ENCODE measurements around the gene ZNF35.

ZNF35 gene

GRCh38 chr3:44648564-44649229, at the start of gene ZNF35:
ZNF35 (plus strand) TSS chr3:44648732; CDS start chr3:44651068, 2,336 bp downstream.
- Histone ChIP-seq H3K27ac (ENCODE audit: low read length) (peak within 1 kb of the TSS; percentile 63), H3K9me3 (ENCODE audit: control insufficient read depth in 2 of 2, low read length in 2 of 2) (peaks cover 0 to under 1% of the 10 kb centered on the region in 2 donors), H3K27me3 (ENCODE audit: control insufficient read depth in 1 of 2, insufficient read depth in 2 of 2, low read length in 2 of 2) (no peaks in the 10 kb centered on the region), H3K4me1 (ENCODE audit: control insufficient read depth, insufficient read depth, low read length) (no peaks in the 10 kb centered on the region), H3K36me3 (ENCODE audit: control insufficient read depth in 2 of 2, insufficient read depth in 2 of 2, low read length in 2 of 2) (peaks cover 17 to 21% of the 10 kb centered on the region in 2 donors), H3K9ac (ENCODE audit: low read length in 2 of 2) (peak within 1 kb of the TSS; percentile 87 to 91), H3K4me3 (ENCODE audit: low read length in 2 of 2) (peak within 1 kb of the TSS; percentile 87 to 89)

GRCh38 chr3:44601749-44602148, 46.8 kb upstream of the ZNF35 start:
- Histone ChIP-seq H3K4me3 (ENCODE audit: low read length in 2 of 2) (no peak overlapping the region), H3K9ac (ENCODE audit: low read length in 2 of 2) (no peak overlapping the region), H3K4me1 (ENCODE audit: control insufficient read depth, insufficient read depth, low read length) (no peaks in the 10 kb centered on the region), H3K27ac (ENCODE audit: low read length) (no peak overlapping the region), H3K36me3 (ENCODE audit: control insufficient read depth in 2 of 2, insufficient read depth in 2 of 2, low read length in 2 of 2) (peaks cover 2 to 10% of the 10 kb centered on the region in 2 donors), H3K27me3 (ENCODE audit: control insufficient read depth in 1 of 2, insufficient read depth in 2 of 2, low read length in 2 of 2) (no peaks in the 10 kb centered on the region), H3K9me3 (ENCODE audit: control insufficient read depth in 2 of 2, low read length in 2 of 2) (peaks cover 0 to 6% of the 10 kb centered on the region in 2 donors)

DNA sequence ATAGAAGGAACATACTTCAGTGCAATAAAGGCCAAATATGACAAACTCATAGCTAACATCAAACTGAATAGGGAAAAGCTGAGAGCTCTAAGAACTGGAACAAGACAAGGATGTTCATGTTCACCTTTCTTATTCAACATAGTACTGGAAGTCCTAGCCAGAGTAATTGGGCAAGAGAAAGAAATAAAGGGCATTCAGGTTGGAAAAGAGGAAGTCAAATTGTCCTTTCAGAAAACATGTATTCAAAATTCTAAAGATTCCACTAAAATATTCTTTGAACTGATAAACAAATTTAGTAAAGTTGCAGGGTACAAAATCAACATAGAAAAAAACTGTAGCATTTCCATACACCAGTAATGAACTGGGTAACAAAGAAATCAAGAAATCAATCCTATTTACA, 35.9 kb upstream of the ZNF35 start:
- no peak overlapping the region for H3K4me3 ChIP-seq (ENCODE audit: low read length in 2 of 2)
- H3K27me3 ChIP-seq (ENCODE audit: control insufficient read depth in 1 of 2, insufficient read depth in 2 of 2, low read length in 2 of 2) = no peaks in the 10 kb centered on the region
- H3K4me1 ChIP-seq (ENCODE audit: control insufficient read depth, insufficient read depth, low read length) = no peaks in the 10 kb centered on the region
- no peaks in the 10 kb centered on the region for H3K9me3 ChIP-seq (ENCODE audit: control insufficient read depth in 2 of 2, low read length in 2 of 2)
- no peak overlapping the region for H3K9ac ChIP-seq (ENCODE audit: low read length in 2 of 2)
- no peaks in the 10 kb centered on the region for H3K36me3 ChIP-seq (ENCODE audit: control insufficient read depth in 2 of 2, insufficient read depth in 2 of 2, low read length in 2 of 2)
- H3K27ac ChIP-seq (ENCODE audit: low read length) = no peak overlapping the region

DNA sequence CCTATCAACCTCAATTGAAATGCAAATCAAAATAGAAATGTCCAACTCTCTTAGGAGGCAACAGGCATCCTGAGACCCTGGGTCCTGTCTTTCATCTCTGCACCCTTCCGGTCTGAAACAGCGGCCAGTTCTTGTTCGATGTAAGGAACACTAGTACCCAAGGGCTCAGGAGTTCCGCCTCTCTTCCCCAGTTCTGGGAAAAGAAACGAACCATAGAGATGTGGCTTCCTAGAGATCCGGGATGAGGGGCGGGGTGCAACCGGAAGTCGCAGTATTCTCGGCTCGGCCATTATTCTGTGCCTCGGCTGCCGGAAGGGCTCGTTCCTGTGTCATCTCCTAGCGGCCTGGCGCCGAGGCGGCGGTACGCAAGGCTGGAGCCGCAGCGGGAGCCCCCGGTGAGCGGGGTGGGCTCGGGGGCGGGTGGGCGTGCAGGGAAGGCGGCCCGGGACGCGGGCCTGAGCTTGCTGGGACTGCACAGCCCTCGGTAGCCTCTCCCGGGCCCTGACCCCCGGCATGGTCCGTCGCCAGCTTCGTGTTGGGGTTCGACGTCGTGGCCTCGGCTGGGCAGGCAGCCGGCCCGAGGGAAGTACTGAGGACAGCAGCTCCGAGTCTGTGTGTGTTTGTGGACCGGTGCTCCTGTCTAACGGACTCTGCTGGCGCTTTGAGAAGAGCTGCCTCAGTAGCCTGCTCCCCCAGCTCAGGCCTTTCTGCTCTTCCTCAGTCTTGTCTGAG, 23.6 kb upstream of the ZNF35 start, which contains the start of gene ZNF197:
Gene ZNF197, plus strand, starts transcription at position 288 of the 732 bp plus-strand sequence. CDS start 4,119 bp downstream, outside the sequence.
- Histone ChIP-seq H3K36me3 (ENCODE audit: control insufficient read depth in 2 of 2, insufficient read depth in 2 of 2, low read length in 2 of 2) (no peaks in the 10 kb centered on the region), H3K27ac (ENCODE audit: low read length) (peak within 1 kb of the TSS; percentile 72), H3K4me3 (ENCODE audit: low read length in 2 of 2) (peak within 1 kb of the TSS; percentile 61 to 92), H3K4me1 (ENCODE audit: control insufficient read depth, insufficient read depth, low read length) (peaks cover 7% of the 10 kb centered on the region), H3K27me3 (ENCODE audit: control insufficient read depth in 1 of 2, insufficient read depth in 2 of 2, low read length in 2 of 2) (no peaks in the 10 kb centered on the region), H3K9me3 (ENCODE audit: control insufficient read depth in 2 of 2, low read length in 2 of 2) (no peaks in the 10 kb centered on the region), H3K9ac (ENCODE audit: low read length in 2 of 2) (peak within 1 kb of the TSS; percentile 75 to 91)

DNA sequence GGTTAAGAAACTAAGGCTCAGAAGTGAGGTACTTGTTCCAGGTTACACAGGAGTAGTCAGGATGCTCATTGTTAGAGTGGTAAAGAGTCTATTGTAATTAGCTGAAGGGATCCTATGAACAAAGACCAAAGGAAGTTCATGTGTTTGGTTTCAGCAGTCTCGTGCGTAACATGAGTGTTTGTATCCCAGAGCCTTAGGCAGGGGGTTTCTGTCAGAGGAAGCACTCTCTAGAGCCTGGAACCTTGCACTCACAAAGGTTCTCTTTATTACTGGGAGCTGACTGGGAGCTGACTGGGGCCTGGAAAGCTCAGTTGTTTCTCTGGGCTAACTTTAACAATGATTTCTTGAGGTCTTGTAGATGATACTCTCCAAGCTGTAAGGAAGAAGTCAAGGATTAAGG, 19.8 kb upstream of the ZNF35 start:
- peaks cover 16% of the 10 kb centered on the region in 2 donors for H3K36me3 ChIP-seq (ENCODE audit: control insufficient read depth in 2 of 2, insufficient read depth in 2 of 2, low read length in 2 of 2)
- no peaks in the 10 kb centered on the region for H3K27me3 ChIP-seq (ENCODE audit: control insufficient read depth in 1 of 2, insufficient read depth in 2 of 2, low read length in 2 of 2)
- H3K9me3 ChIP-seq (ENCODE audit: control insufficient read depth in 2 of 2, low read length in 2 of 2) = no peaks in the 10 kb centered on the region
- H3K4me3 ChIP-seq (ENCODE audit: low read length in 2 of 2) = no peak overlapping the region
- no peak overlapping the region for H3K27ac ChIP-seq (ENCODE audit: low read length)
- peaks cover 7% of the 10 kb centered on the region for H3K4me1 ChIP-seq (ENCODE audit: control insufficient read depth, insufficient read depth, low read length)
- H3K9ac ChIP-seq (ENCODE audit: low read length in 2 of 2) = no peak overlapping the region

DNA sequence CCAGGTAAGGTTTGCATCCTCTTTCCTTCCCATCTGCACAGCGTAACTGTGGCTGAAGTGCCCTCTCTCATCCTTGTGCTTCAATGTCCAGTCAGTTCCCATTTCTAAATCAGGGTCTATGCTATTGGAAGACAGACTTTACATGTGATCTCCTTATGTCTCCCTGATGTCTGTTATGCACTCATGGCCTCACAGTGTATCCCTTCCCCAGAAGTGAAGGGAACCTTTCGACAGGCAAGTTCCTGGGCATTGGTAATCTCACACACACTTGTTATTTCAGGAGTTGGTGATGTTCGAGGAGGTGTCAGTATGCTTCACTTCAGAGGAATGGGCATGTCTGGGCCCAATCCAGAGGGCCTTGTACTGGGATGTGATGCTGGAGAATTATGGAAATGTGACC, 16.3 kb upstream of the ZNF35 start:
- peaks cover 16 to 27% of the 10 kb centered on the region in 2 donors for H3K36me3 ChIP-seq (ENCODE audit: control insufficient read depth in 2 of 2, insufficient read depth in 2 of 2, low read length in 2 of 2)
- no peak overlapping the region for H3K9ac ChIP-seq (ENCODE audit: low read length in 2 of 2)
- H3K4me3 ChIP-seq (ENCODE audit: low read length in 2 of 2) = no peak overlapping the region
- no peaks in the 10 kb centered on the region for H3K27me3 ChIP-seq (ENCODE audit: control insufficient read depth in 1 of 2, insufficient read depth in 2 of 2, low read length in 2 of 2)
- no peaks in the 10 kb centered on the region for H3K9me3 ChIP-seq (ENCODE audit: control insufficient read depth in 2 of 2, low read length in 2 of 2)
- H3K4me1 ChIP-seq (ENCODE audit: control insufficient read depth, insufficient read depth, low read length) = no peaks in the 10 kb centered on the region
- no peak overlapping the region for H3K27ac ChIP-seq (ENCODE audit: low read length)

DNA sequence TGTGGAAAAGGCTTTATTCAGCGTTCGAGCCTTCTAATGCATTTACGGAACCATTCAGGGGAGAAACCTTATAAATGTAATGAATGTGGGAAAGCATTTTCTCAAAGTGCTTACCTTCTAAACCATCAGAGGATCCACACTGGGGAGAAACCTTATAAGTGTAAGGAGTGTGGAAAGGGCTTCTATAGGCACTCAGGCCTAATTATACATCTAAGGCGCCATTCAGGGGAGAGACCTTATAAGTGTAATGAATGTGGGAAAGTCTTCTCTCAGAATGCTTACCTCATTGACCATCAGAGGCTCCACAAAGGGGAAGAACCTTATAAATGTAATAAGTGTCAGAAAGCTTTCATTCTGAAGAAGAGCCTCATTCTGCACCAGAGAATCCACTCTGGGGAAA, 6.2 kb upstream of the ZNF35 start:
- Histone ChIP-seq H3K4me1 (ENCODE audit: control insufficient read depth, insufficient read depth, low read length) (no peaks in the 10 kb centered on the region), H3K9me3 (ENCODE audit: control insufficient read depth in 2 of 2, low read length in 2 of 2) (peaks cover 3 to 8% of the 10 kb centered on the region in 2 donors), H3K4me3 (ENCODE audit: low read length in 2 of 2) (no peak overlapping the region), H3K27ac (ENCODE audit: low read length) (no peak overlapping the region), H3K27me3 (ENCODE audit: control insufficient read depth in 1 of 2, insufficient read depth in 2 of 2, low read length in 2 of 2) (no peaks in the 10 kb centered on the region), H3K36me3 (ENCODE audit: control insufficient read depth in 2 of 2, insufficient read depth in 2 of 2, low read length in 2 of 2) (peaks cover 27 to 39% of the 10 kb centered on the region in 2 donors), H3K9ac (ENCODE audit: low read length in 2 of 2) (no peak overlapping the region)

- Histone ChIP-seq H3K27me3 (ENCODE audit: control insufficient read depth in 1 of 2, insufficient read depth in 2 of 2, low read length in 2 of 2) (no peaks in the 10 kb centered on the region), H3K27ac (ENCODE audit: low read length) (no peak overlapping the region), H3K4me1 (ENCODE audit: control insufficient read depth, insufficient read depth, low read length) (no peaks in the 10 kb centered on the region), H3K4me3 (ENCODE audit: low read length in 2 of 2) (no peak overlapping the region), H3K9ac (ENCODE audit: low read length in 2 of 2) (no peak overlapping the region), H3K9me3 (ENCODE audit: control insufficient read depth in 2 of 2, low read length in 2 of 2) (peaks cover 3 to 8% of the 10 kb centered on the region in 2 donors), H3K36me3 (ENCODE audit: control insufficient read depth in 2 of 2, insufficient read depth in 2 of 2, low read length in 2 of 2) (peaks cover 27 to 35% of the 10 kb centered on the region in 2 donors)
These were observed 5.5 kb upstream of the ZNF35 start for GRCh38 chr3:44643024-44643423.

DNA sequence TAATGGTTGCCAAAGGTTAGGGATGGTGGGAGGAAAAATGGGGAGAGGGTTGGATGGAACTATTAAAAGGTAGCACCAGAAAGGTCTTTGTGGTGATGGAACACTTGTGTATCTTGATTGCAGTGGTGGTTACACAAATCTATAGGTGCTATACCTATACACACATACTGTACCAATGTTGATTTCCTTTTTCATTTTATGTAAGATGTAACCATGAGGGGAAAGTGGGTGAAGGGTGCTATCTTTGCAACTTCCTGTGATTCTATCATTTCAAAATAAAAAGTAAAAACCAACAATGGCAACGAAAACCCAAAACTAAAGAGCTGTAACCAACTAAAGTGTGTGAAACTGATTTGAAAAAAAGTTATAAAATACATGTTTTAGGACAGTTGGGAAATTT, 761 bp upstream of the ZNF35 start:
- H3K4me3 ChIP-seq (ENCODE audit: low read length in 2 of 2) = no peak overlapping the region
- H3K9me3 ChIP-seq (ENCODE audit: control insufficient read depth in 2 of 2, low read length in 2 of 2) = peaks cover 0 to 4% of the 10 kb centered on the region in 2 donors
- peaks cover 14 to 20% of the 10 kb centered on the region in 2 donors for H3K36me3 ChIP-seq (ENCODE audit: control insufficient read depth in 2 of 2, insufficient read depth in 2 of 2, low read length in 2 of 2)
- H3K27ac ChIP-seq (ENCODE audit: low read length) = no peak overlapping the region
- H3K27me3 ChIP-seq (ENCODE audit: control insufficient read depth in 1 of 2, insufficient read depth in 2 of 2, low read length in 2 of 2) = no peaks in the 10 kb centered on the region
- H3K9ac ChIP-seq (ENCODE audit: low read length in 2 of 2) = no peak overlapping the region
- H3K4me1 ChIP-seq (ENCODE audit: control insufficient read depth, insufficient read depth, low read length) = no peaks in the 10 kb centered on the region

GRCh38 chr3:44649709-44650108, 1.2 kb downstream of the ZNF35 start:
- Histone ChIP-seq H3K27me3 (ENCODE audit: control insufficient read depth in 1 of 2, insufficient read depth in 2 of 2, low read length in 2 of 2) (no peaks in the 10 kb centered on the region), H3K27ac (ENCODE audit: low read length) (no peak overlapping the region), H3K4me3 (ENCODE audit: low read length in 2 of 2) (no peak overlapping the region), H3K9me3 (ENCODE audit: control insufficient read depth in 2 of 2, low read length in 2 of 2) (no peaks in the 10 kb centered on the region), H3K4me1 (ENCODE audit: control insufficient read depth, insufficient read depth, low read length) (no peaks in the 10 kb centered on the region), H3K9ac (ENCODE audit: low read length in 2 of 2) (no peak overlapping the region), H3K36me3 (ENCODE audit: control insufficient read depth in 2 of 2, insufficient read depth in 2 of 2, low read length in 2 of 2) (peaks cover 24 to 26% of the 10 kb centered on the region in 2 donors)

DNA sequence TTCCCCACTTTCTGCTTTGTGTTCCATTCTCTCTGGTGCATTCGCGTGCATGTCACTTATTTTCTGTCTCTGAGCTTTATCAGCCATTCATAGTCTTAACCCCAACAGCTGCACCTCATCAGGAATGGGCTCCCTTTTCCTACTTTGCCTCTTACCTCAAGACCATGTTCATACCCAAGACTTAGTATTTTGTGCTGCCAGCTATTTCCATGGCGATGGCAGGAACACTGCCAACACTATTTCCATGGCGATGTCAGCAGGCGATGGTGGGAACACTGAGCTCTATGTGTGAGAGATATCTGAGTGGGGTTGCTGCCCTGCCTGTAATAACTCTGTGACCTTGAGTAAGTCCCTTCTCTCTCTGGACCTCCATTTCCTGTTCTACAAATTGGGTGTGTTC, 5.5 kb downstream of the ZNF35 start:
- peaks cover 52 to 57% of the 10 kb centered on the region in 2 donors for H3K36me3 ChIP-seq (ENCODE audit: control insufficient read depth in 2 of 2, insufficient read depth in 2 of 2, low read length in 2 of 2)
- no peaks in the 10 kb centered on the region for H3K27me3 ChIP-seq (ENCODE audit: control insufficient read depth in 1 of 2, insufficient read depth in 2 of 2, low read length in 2 of 2)
- H3K4me1 ChIP-seq (ENCODE audit: control insufficient read depth, insufficient read depth, low read length) = no peaks in the 10 kb centered on the region
- peaks cover 7 to 9% of the 10 kb centered on the region in 2 donors for H3K9me3 ChIP-seq (ENCODE audit: control insufficient read depth in 2 of 2, low read length in 2 of 2)
- no peak overlapping the region for H3K27ac ChIP-seq (ENCODE audit: low read length)
- no peak overlapping the region for H3K4me3 ChIP-seq (ENCODE audit: low read length in 2 of 2)
- H3K9ac ChIP-seq (ENCODE audit: low read length in 2 of 2) = no peak overlapping the region

Measured in stomach smooth muscle (tissue), 2 donors.